HG02884 (cell line): ENCODE results near the gene ANKS1B.

Experiments
- ATAC-seq: cut with Tn5 transposase; IDR thresholded peaks from one replicate; pipeline ENCODE4 v1.9.1; 2021; ENCODE audit warnings: mild to moderate bottlenecking, moderate library complexity; ENCODE audit not compliant: unreplicated experiment

ANKS1B gene

GRCh38 chr12:98719515-98720504, 1264.9 kb downstream of the ANKS1B start:
- ATAC-seq, result no peak

GRCh38 chr12:98714426-98714825, 1270.3 kb downstream of the ANKS1B start:
- ATAC-seq, result no peak

GRCh38 chr12:98709022-98709421, 1275.7 kb downstream of the ANKS1B start:
- ATAC-seq, result no peak

- ATAC-seq, result no peak
Measured at GRCh38 chr12:98701166-98701565, 1283.6 kb downstream of the ANKS1B start.

- ATAC-seq, result no peak
Measured at GRCh38 chr12:98699586-98699985, 1285.2 kb downstream of the ANKS1B start.

- peak; percentile 94 for ATAC-seq
Measured at GRCh38 chr12:98698603-98699463, 1285.9 kb downstream of the ANKS1B start.

- ATAC-seq, result no peak
Measured at GRCh38 chr12:98697209-98697608, 1287.5 kb downstream of the ANKS1B start.

GRCh38 chr12:98696036-98696646, 1288.6 kb downstream of the ANKS1B start:
- no peak for ATAC-seq

GRCh38 chr12:98691351-98691750, 1293.4 kb downstream of the ANKS1B start:
- ATAC-seq, result no peak

- no peak for ATAC-seq
Measured at GRCh38 chr12:98686603-98687002, 1298.1 kb downstream of the ANKS1B start.
